SK-N-SH treated with all-trans-retinoic acid at 6 μM for 48 hours (cell line): ENCODE results near the gene MKRN1.
A peak's percentile ranks its signal among the peaks of the same experiment; 100 is the strongest.

Experiments used
- ATAC-seq: fragments of 200-7000 bp; cut with Tn5 transposase; 3 replicates; pipeline ENCODE4 v1.9.1; 2020; ENCODE audit warnings: mild to moderate bottlenecking, moderate library complexity
- ARNTL ChIP-seq: fragments of 450-650 bp; formaldehyde crosslinking; IDR thresholded peaks from 2 replicates; pipeline ENCODE4 v1.5.0; 2020; ENCODE audit warnings: low read depth, mild to moderate bottlenecking, moderate library complexity, borderline replicate concordance
- BACH2 ChIP-seq: fragments of 250-450 bp; sonication (Bioruptor Pico); IDR thresholded peaks from 2 replicates; pipeline ENCODE4 v1.9.0; 2021; ENCODE audit warnings: mild to moderate bottlenecking, borderline replicate concordance
- CREB5 ChIP-seq: fragments of 250-450 bp; sonication (Bioruptor Pico); IDR thresholded peaks from 2 replicates; pipeline ENCODE4 v1.5.1; 2020; ENCODE audit warnings: low read depth, mild to moderate bottlenecking, moderate library complexity
- CSDC2 ChIP-seq: fragments of 250-450 bp; sonication (Bioruptor Pico); IDR thresholded peaks from 2 replicates; pipeline ENCODE4 v1.5.0; 2020; ENCODE audit warnings: mild to moderate bottlenecking, moderate library complexity
- CSRNP3 ChIP-seq: fragments of 250-450 bp; sonication (Bioruptor Pico); IDR thresholded peaks from 2 replicates; pipeline ENCODE4 v1.5.1; 2021; ENCODE audit warnings: mild to moderate bottlenecking, moderate library complexity
- ESRRG ChIP-seq: fragments of 250-450 bp; sonication (Bioruptor Pico); IDR thresholded peaks from 2 replicates; pipeline ENCODE4 v1.6.1; 2021; ENCODE audit warnings: mild to moderate bottlenecking
- GLIS3 ChIP-seq: fragments of 250-450 bp; sonication (Bioruptor Pico); IDR thresholded peaks from 2 replicates; pipeline ENCODE4 v1.5.0; 2020; ENCODE audit warnings: mild to moderate bottlenecking, moderate library complexity
- PATZ1 ChIP-seq: fragments of 250-450 bp; sonication (Bioruptor Pico); IDR thresholded peaks from 2 replicates; pipeline ENCODE4 v1.8.0; 2020; ENCODE audit warnings: mild to moderate bottlenecking, moderate library complexity, borderline replicate concordance
- POU6F1 ChIP-seq: fragments of 250-450 bp; sonication (Bioruptor Pico); IDR thresholded peaks from 2 replicates; pipeline ENCODE4 v1.8.0; 2021; ENCODE audit warnings: low read depth, mild to moderate bottlenecking, moderate library complexity, borderline replicate concordance
- PPARA ChIP-seq: fragments of 250-450 bp; sonication (Bioruptor Pico); IDR thresholded peaks from 2 replicates; pipeline ENCODE4 v1.5.0; 2020; ENCODE audit warnings: mild to moderate bottlenecking, borderline replicate concordance
- RARB ChIP-seq: fragments of 250-450 bp; sonication (Bioruptor Pico); IDR thresholded peaks from 2 replicates; pipeline ENCODE4 v1.8.0; 2021; ENCODE audit warnings: mild to moderate bottlenecking, moderate library complexity
- TCF4 ChIP-seq: fragments of 250-450 bp; sonication (Bioruptor Pico); IDR thresholded peaks from 2 replicates; pipeline ENCODE4 v1.8.0; 2021; ENCODE audit warnings: mild to moderate bottlenecking, moderate library complexity, borderline replicate concordance
- TOX ChIP-seq: fragments of 250-450 bp; sonication (Bioruptor Pico); IDR thresholded peaks from 2 replicates; pipeline ENCODE4 v1.8.0; 2021; ENCODE audit warnings: mild to moderate bottlenecking, moderate library complexity, borderline replicate concordance
- TSHZ2 ChIP-seq: fragments of 250-450 bp; sonication (Bioruptor Pico); IDR thresholded peaks from 2 replicates; pipeline ENCODE4 v1.5.0; 2020; ENCODE audit warnings: mild to moderate bottlenecking, moderate library complexity
- ZC3H10 ChIP-seq: fragments of 250-450 bp; sonication (Bioruptor Pico); IDR thresholded peaks from 2 replicates; pipeline ENCODE4 v1.5.1; 2021; ENCODE audit warnings: mild to moderate bottlenecking, moderate library complexity
- ZFP3 ChIP-seq: fragments of 250-450 bp; sonication (Bioruptor Pico); IDR thresholded peaks from 2 replicates; pipeline ENCODE4 v1.5.0; 2020; ENCODE audit warnings: mild to moderate bottlenecking, moderate library complexity
- ZFP30 ChIP-seq: fragments of 450-650 bp; formaldehyde crosslinking; IDR thresholded peaks from 2 replicates; pipeline ENCODE4 v1.5.0; 2022; ENCODE audit warnings: mild to moderate bottlenecking, moderate library complexity
- ZNF565 ChIP-seq: fragments of 450-650 bp; formaldehyde crosslinking; conservative IDR thresholded peaks from 2 replicates; pipeline ENCODE4 v1.5.0; 2020; ENCODE audit warnings: low read depth, mild to moderate bottlenecking, moderate library complexity
- ZNF70 ChIP-seq: fragments of 450-650 bp; formaldehyde crosslinking; IDR thresholded peaks from 2 replicates; pipeline ENCODE4 v1.5.0; 2020; ENCODE audit warnings: mild to moderate bottlenecking, moderate library complexity

The MKRN1 gene

GRCh38 chr7:140451716-140452115 lies 27.6 kb downstream of the MKRN1 start:
- TF ChIP-seq POU6F1 (CRISPR knock-in tag): no peak
- no peak for TF ChIP-seq PPARA (CRISPR knock-in tag)
- no peak for TF ChIP-seq ZNF70 (CRISPR knock-in tag)
- no peak for TF ChIP-seq TCF4 (CRISPR knock-in tag)
- TF ChIP-seq CREB5 (CRISPR knock-in tag): no peak
- TF ChIP-seq RARB (CRISPR knock-in tag): no peak
- no peak for TF ChIP-seq ARNTL (CRISPR knock-in tag)
- no peak for TF ChIP-seq GLIS3 (CRISPR knock-in tag)
- no peak for TF ChIP-seq BACH2 (CRISPR knock-in tag)
- TF ChIP-seq CSDC2 (CRISPR knock-in tag): no peak
- no peak for TF ChIP-seq ZC3H10 (CRISPR knock-in tag)
- ATAC-seq: peak; percentile 18

- ATAC-seq: no peak; the same call in 2 of the 3 replicates
Measured at GRCh38 chr7:140448781-140449480, 30.4 kb downstream of the MKRN1 start.

GRCh38 chr7:140447841-140448240 lies 31.5 kb downstream of the MKRN1 start:
- ATAC-seq: no peak
- TF ChIP-seq POU6F1 (CRISPR knock-in tag) (no peak), TOX (no peak), CSDC2 (CRISPR knock-in tag) (no peak), TCF4 (CRISPR knock-in tag) (no peak), TSHZ2 (CRISPR knock-in tag) (no peak), ZC3H10 (CRISPR knock-in tag) (no peak), PATZ1 (CRISPR knock-in tag) (no peak)

More at GRCh38 chr7:140448781-140449480, 30.4 kb downstream of the MKRN1 start:
- TF ChIP-seq ZFP3 (CRISPR knock-in tag): no peak
- no peak for TF ChIP-seq GLIS3 (CRISPR knock-in tag)
- no peak for TF ChIP-seq ZNF565 (CRISPR knock-in tag)
- no peak for TF ChIP-seq CSRNP3 (CRISPR knock-in tag)
- TF ChIP-seq ZFP30: no peak
- no peak for TF ChIP-seq ZNF70 (CRISPR knock-in tag)
- TF ChIP-seq ESRRG (CRISPR knock-in tag): no peak
- TF ChIP-seq ZC3H10 (CRISPR knock-in tag): no peak
